Activated CD4-positive, alpha-beta memory T cell treated with anti-CD3 and anti-CD28 coated beads, Interleukin-2, amount 10 ng/mL, durations not matched to agents 7 days and 5 days (primary cell): Measurements from ENCODE around the gene APOLD1. TPM values are rescaled to one million over a fixed set of nuclear protein-coding genes. Genes with fewer than 3 reads are reported as not detected.
A peak's percentile ranks its signal among the peaks of the same experiment; 100 is the strongest.
"Not testable (repeated sequence)": the region's sequence is repeated elsewhere in the genome, so short reads cannot be mapped to it uniquely, and the experiment has no call there.

Experiments used
- CTCF ChIA-PET: fragments of 350-600 bp; sonication (Branson Sonifier 250); formaldehyde crosslinking; loops from one replicate; lab custom pipeline; 2021; ENCODE audit warnings: antibody characterized with exemption, inconsistent platforms; lab: Charles Lee
- POLR2A ChIA-PET: fragments of 350-600 bp; sonication (Branson Sonifier 250); formaldehyde crosslinking; loops from one replicate; lab custom pipeline; 2021; ENCODE audit warnings: antibody characterized with exemption; lab: Charles Lee
- DNase-seq: peaks from one replicate; pipeline ENCODE4 v3.0.0-alpha.2; 2020
- H3K27ac Mint-ChIP-seq: one replicate; pipeline ENCODE4 v1.8.0; 2021; ENCODE audit warnings: mild to moderate bottlenecking, mixed read lengths
- H3K27me3 Mint-ChIP-seq: one replicate; pipeline ENCODE4 v1.8.0; 2021; ENCODE audit warnings: mixed read lengths
- H3K36me3 Mint-ChIP-seq: one replicate; pipeline ENCODE4 v1.8.0; 2021; ENCODE audit warnings: low read depth, mixed read lengths
- H3K4me1 Mint-ChIP-seq: one replicate; pipeline ENCODE4 v1.8.0; 2021; ENCODE audit warnings: mixed read lengths
- H3K4me3 Mint-ChIP-seq: one replicate; pipeline ENCODE4 v1.8.0; 2021; ENCODE audit warnings: mild to moderate bottlenecking, mixed read lengths
- H3K9me3 Mint-ChIP-seq: one replicate; pipeline ENCODE4 v1.8.0; 2021; ENCODE audit warnings: mixed read lengths
- total RNA-seq, 2 experiments: library from RNA; stranded (reverse); gene quantifications; one replicate each; pipeline ENCODE4 v1.2.3, GENCODE V29; 2021

The APOLD1 gene
- total RNA-seq, 2 experiments from 2014 or later = 9.2 to 9.9 TPM

GRCh38 chr12:12800406-12801180 lies 15.1 kb downstream of the APOLD1 start:
- CTCF ChIA-PET = no interaction called here
- H3K36me3 Mint-ChIP-seq = peaks cover 3% of the 10 kb centered on the region
- POLR2A ChIA-PET = interaction anchor here (1.2 kb wide), 1 partner anchor 13 kb away, joined by 4 read pairs; no protein-coding TSS in a partner anchor
- peaks cover 39% of the 10 kb centered on the region for H3K4me1 Mint-ChIP-seq
- no peak overlapping the region for H3K27ac Mint-ChIP-seq
- no peak overlapping the region for H3K4me3 Mint-ChIP-seq
- DNase-seq = no peak
- H3K9me3 Mint-ChIP-seq = no peaks in the 10 kb centered on the region
- no peaks in the 10 kb centered on the region for H3K27me3 Mint-ChIP-seq

GRCh38 chr12:12801656-12802055 lies 16.2 kb downstream of the APOLD1 start:
- H3K4me1 Mint-ChIP-seq = peaks cover 45% of the 10 kb centered on the region
- H3K36me3 Mint-ChIP-seq, H3K4me3 Mint-ChIP-seq, CTCF ChIA-PET, DNase-seq, H3K9me3 Mint-ChIP-seq, POLR2A ChIA-PET, H3K27ac Mint-ChIP-seq, H3K27me3 Mint-ChIP-seq: not testable (repeated sequence)

GRCh38 chr12:12803186-12803585 lies 17.7 kb downstream of the APOLD1 start:
- Mint-ChIP-seq H3K9me3 (no peaks in the 10 kb centered on the region), H3K27me3 (no peaks in the 10 kb centered on the region), H3K36me3 (peaks cover 3% of the 10 kb centered on the region), H3K27ac (peak overlapping the region; percentile 79), H3K4me3 (peak overlapping the region; percentile 37), H3K4me1 (peaks cover 54% of the 10 kb centered on the region)
- DNase-seq = peak; percentile 71
- POLR2A ChIA-PET = interaction anchor here (0.7 to 4.8 kb wide), 9 partner anchors 10 to 445 kb away, joined by 3 to 50 read pairs (median 5); partner anchors contain the start of genes APOLD1 and DDX47
- CTCF ChIA-PET = interaction anchor here (1.0 to 4.3 kb wide), 5 partner anchors 10 to 34 kb away, joined by 3 to 42 read pairs (median 22); partner anchors contain the start of gene DDX47

GRCh38 chr12:12804011-12804410 lies 18.6 kb downstream of the APOLD1 start:
- peaks cover 3% of the 10 kb centered on the region for H3K36me3 Mint-ChIP-seq
- CTCF ChIA-PET = interaction anchor here (3.6 to 4.3 kb wide), 3 partner anchors 9 to 17 kb away, joined by 22 to 42 read pairs (median 23); partner anchors contain the start of gene DDX47
- peaks cover 63% of the 10 kb centered on the region for H3K4me1 Mint-ChIP-seq
- no peaks in the 10 kb centered on the region for H3K27me3 Mint-ChIP-seq
- H3K27ac Mint-ChIP-seq = no peak overlapping the region
- H3K4me3 Mint-ChIP-seq = no peak overlapping the region
- DNase-seq = no peak
- H3K9me3 Mint-ChIP-seq = no peaks in the 10 kb centered on the region
- POLR2A ChIA-PET = interaction anchor here (0.6 to 4.8 kb wide), 7 partner anchors 9 to 446 kb away, joined by 3 to 50 read pairs (median 4); partner anchors contain the start of genes APOLD1 and DDX47

- Mint-ChIP-seq H3K27me3 (no peaks in the 10 kb centered on the region), H3K36me3 (peaks cover 3% of the 10 kb centered on the region), H3K4me1 (peaks cover 67% of the 10 kb centered on the region), H3K27ac (no peak overlapping the region), H3K9me3 (no peaks in the 10 kb centered on the region), H3K4me3 (no peak overlapping the region)
- DNase-seq = no peak
- ChIA-PET POLR2A (interaction anchor here (0.6 to 4.8 kb wide), 5 partner anchors 9 to 79 kb away, joined by 3 to 50 read pairs (median 4); partner anchors contain the start of genes APOLD1 and DDX47), CTCF (interaction anchor here (3.6 to 4.3 kb wide), 3 partner anchors 9 to 18 kb away, joined by 22 to 42 read pairs (median 23); partner anchors contain the start of gene DDX47)
Observed at GRCh38 chr12:12804432-12804886, 19.0 kb downstream of the APOLD1 start.

- ChIA-PET CTCF (interaction anchor here (1.0 kb wide), 1 partner anchor 18 kb away, joined by 3 read pairs; no protein-coding TSS in a partner anchor), POLR2A (interaction anchor here (1.1 to 4.8 kb wide), 2 partner anchors 19 to 85 kb away, joined by 3 to 50 read pairs; partner anchors contain the start of gene APOLD1)
- no peaks in the 10 kb centered on the region for H3K9me3 Mint-ChIP-seq
- H3K36me3 Mint-ChIP-seq = peaks cover 3% of the 10 kb centered on the region
- no peak for DNase-seq
- H3K4me1 Mint-ChIP-seq = peaks cover 79% of the 10 kb centered on the region
- no peak overlapping the region for H3K4me3 Mint-ChIP-seq
- no peaks in the 10 kb centered on the region for H3K27me3 Mint-ChIP-seq
- peak overlapping the region; percentile 92 for H3K27ac Mint-ChIP-seq
Observed at GRCh38 chr12:12806784-12807516, 21.5 kb downstream of the APOLD1 start.

GRCh38 chr12:12807517-12807903 lies 22.1 kb downstream of the APOLD1 start:
- ChIA-PET POLR2A (interaction anchor here (1.1 kb wide), 1 partner anchor 85 kb away, joined by 3 read pairs; no protein-coding TSS in a partner anchor), CTCF (interaction anchor here (1.0 kb wide), 1 partner anchor 18 kb away, joined by 3 read pairs; no protein-coding TSS in a partner anchor)
- not testable (repeated sequence) for H3K36me3 Mint-ChIP-seq, H3K9me3 Mint-ChIP-seq, H3K4me3 Mint-ChIP-seq, DNase-seq, H3K27me3 Mint-ChIP-seq
- Mint-ChIP-seq H3K27ac (peak overlapping the region; percentile 92), H3K4me1 (peaks cover 78% of the 10 kb centered on the region)

GRCh38 chr12:12807970-12808702 lies 22.7 kb downstream of the APOLD1 start:
- POLR2A ChIA-PET = interaction anchor here (1.0 to 2.2 kb wide), 5 partner anchors 19 to 92 kb away, joined by 3 to 13 read pairs (median 4); no protein-coding TSS in a partner anchor
- DNase-seq = peak; percentile 78
- CTCF ChIA-PET = interaction anchor here (0.7 to 1.0 kb wide), 2 partner anchors 19 to 338 kb away, joined by 3 read pairs; no protein-coding TSS in a partner anchor
- Mint-ChIP-seq H3K27ac (peak overlapping the region; percentile 92), H3K4me1 (peaks cover 78% of the 10 kb centered on the region), H3K36me3 (peaks cover 2% of the 10 kb centered on the region), H3K4me3 (peak overlapping the region; percentile 54), H3K27me3 (no peaks in the 10 kb centered on the region), H3K9me3 (no peaks in the 10 kb centered on the region)

GRCh38 chr12:12810553-12811021 lies 25.1 kb downstream of the APOLD1 start:
- no peaks in the 10 kb centered on the region for H3K9me3 Mint-ChIP-seq
- CTCF ChIA-PET = interaction anchor here (7.0 kb wide), 1 partner anchor 22 kb away, joined by 57 read pairs; no protein-coding TSS in a partner anchor
- no peak overlapping the region for H3K4me3 Mint-ChIP-seq
- no peaks in the 10 kb centered on the region for H3K27me3 Mint-ChIP-seq
- POLR2A ChIA-PET = interaction anchor here (0.7 to 4.8 kb wide), 4 partner anchors 22 to 87 kb away, joined by 3 to 38 read pairs (median 4); no protein-coding TSS in a partner anchor
- H3K36me3 Mint-ChIP-seq = peaks cover 21% of the 10 kb centered on the region
- H3K27ac Mint-ChIP-seq = peak overlapping the region; percentile 12
- DNase-seq = no peak
- peaks cover 80% of the 10 kb centered on the region for H3K4me1 Mint-ChIP-seq

GRCh38 chr12:12811343-12811742 lies 25.9 kb downstream of the APOLD1 start:
- Mint-ChIP-seq H3K27ac (no peak overlapping the region), H3K9me3 (no peaks in the 10 kb centered on the region), H3K36me3 (peaks cover 29% of the 10 kb centered on the region), H3K4me1 (peaks cover 82% of the 10 kb centered on the region), H3K4me3 (no peak overlapping the region), H3K27me3 (no peaks in the 10 kb centered on the region)
- POLR2A ChIA-PET = interaction anchor here (0.7 to 4.8 kb wide), 4 partner anchors 23 to 225 kb away, joined by 3 to 38 read pairs (median 4); no protein-coding TSS in a partner anchor
- DNase-seq = no peak
- CTCF ChIA-PET = interaction anchor here (4.5 to 7.0 kb wide), 2 partner anchors 7 to 23 kb away, joined by 42 to 57 read pairs; no protein-coding TSS in a partner anchor

GRCh38 chr12:12812174-12812573 lies 26.7 kb downstream of the APOLD1 start:
- no peaks in the 10 kb centered on the region for H3K27me3 Mint-ChIP-seq

More at GRCh38 chr12:12812174-12812573, 26.7 kb downstream of the APOLD1 start:
- no peak overlapping the region for H3K4me3 Mint-ChIP-seq
- H3K36me3 Mint-ChIP-seq = peaks cover 37% of the 10 kb centered on the region
- H3K9me3 Mint-ChIP-seq = no peaks in the 10 kb centered on the region
- CTCF ChIA-PET = interaction anchor here (1.8 to 7.0 kb wide), 4 partner anchors 8 to 75 kb away, joined by 7 to 57 read pairs (median 28); no protein-coding TSS in a partner anchor
- POLR2A ChIA-PET = interaction anchor here (0.7 to 4.8 kb wide), 5 partner anchors 9 to 225 kb away, joined by 3 to 38 read pairs (median 10); no protein-coding TSS in a partner anchor
- H3K27ac Mint-ChIP-seq = no peak overlapping the region
- DNase-seq = no peak
- peaks cover 84% of the 10 kb centered on the region for H3K4me1 Mint-ChIP-seq
